Ishikawa (cell line): ENCODE results near the gene PTPN1.

Experiments
- CEBPB ChIP-seq: IDR thresholded peaks from 2 replicates; pipeline ENCODE4 v1.6.1; 2012
- CREB1 ChIP-seq: IDR thresholded peaks from 2 replicates; pipeline ENCODE4 v1.6.1; 2012; ENCODE audit warnings: low read depth
- EGR1 ChIP-seq: IDR thresholded peaks from 2 replicates; pipeline ENCODE4 v1.6.1; 2012
- EP300 ChIP-seq: IDR thresholded peaks from 2 replicates; pipeline ENCODE4 v1.6.1; 2012; ENCODE audit warnings: borderline replicate concordance
- FOXM1 ChIP-seq: IDR thresholded peaks from 2 replicates; pipeline ENCODE4 v1.6.1; 2012; ENCODE audit warnings: low read depth, borderline replicate concordance
- MAX ChIP-seq: IDR thresholded peaks from 2 replicates; pipeline ENCODE4 v1.6.1; 2012
- NFIC ChIP-seq: IDR thresholded peaks from 2 replicates; pipeline ENCODE4 v1.6.1; 2012
- RAD21 ChIP-seq: IDR thresholded peaks from 2 replicates; pipeline ENCODE4 v1.6.1; 2012; ENCODE audit warnings: low read depth
- REST ChIP-seq: IDR thresholded peaks from 2 replicates; pipeline ENCODE4 v1.6.1; 2012; ENCODE audit warnings: low read depth, mild to moderate bottlenecking
- TAF1 ChIP-seq: IDR thresholded peaks from 2 replicates; pipeline ENCODE4 v1.6.1; 2012; ENCODE audit warnings: low read depth, mild to moderate bottlenecking
- TCF12 ChIP-seq: IDR thresholded peaks from 2 replicates; pipeline ENCODE4 v1.6.1; 2012; ENCODE audit warnings: low read depth
- ZBTB7A ChIP-seq: IDR thresholded peaks from 2 replicates; pipeline ENCODE4 v1.6.1; 2012; ENCODE audit warnings: low read depth

Gene PTPN1

GRCh38 chr20:50633361-50633760 is 123.2 kb downstream of the PTPN1 start:
- TF ChIP-seq FOXM1 (no peak), EGR1 (no peak), EP300 (no peak), RAD21 (no peak), CEBPB (no peak), MAX (no peak), CREB1 (no peak), ZBTB7A (no peak), NFIC (no peak), REST (no peak)

GRCh38 chr20:50634191-50634590 is 124.0 kb downstream of the PTPN1 start:
- TF ChIP-seq ZBTB7A (no peak), EGR1 (no peak), MAX (no peak), RAD21 (no peak), TCF12 (no peak), CREB1 (no peak), TAF1 (no peak), REST (no peak)
